K562 (cell line): ENCODE results near the gene ASB10. TPM values are rescaled to one million over a fixed set of nuclear protein-coding genes. Genes with fewer than 3 reads are reported as not detected.

Experiments
- ATAC-seq: fragments of 200-7000 bp; cut with Tn5 transposase; 3 replicates; pipeline ENCODE4 v1.9.1; 2020; ENCODE audit warnings: moderate library complexity
- BruUV-seq: library from RNA; stranded (reverse); fragments of 400-500 nt; replicated peaks from 2 replicates; lab custom pipeline; 2021; lab: Mats Ljungman, UMichigan
- CTCF ChIA-PET: fragments of 300-600 bp; formaldehyde crosslinking; extraction: SDS; loops from one replicate; lab custom pipeline; 2021; ENCODE audit warnings: low intra/inter-chr PET ratio; lab: Yijun Ruan, JAX
- POLR2A ChIA-PET: fragments of 300-600, 350-650 bp; sonication (Branson Sonifier 250); formaldehyde crosslinking; extraction: SDS; loops from one replicate; lab custom pipeline; 2021; ENCODE audit warnings: antibody characterized with exemption, inconsistent platforms; lab: Yijun Ruan, JAX
- DNase-seq, 4 experiments: peaks; one replicate each; pipeline versions ENCODE4 v3.0.0 to v3.0.0-alpha.2; 2011 to 2018; ENCODE audit warnings: low spot score in 3 of 4, mixed read lengths in 3 of 4; ENCODE audit errors: extremely low read depth in 1 of 4
- FAIRE-seq: peaks from 2 replicates; lab custom pipeline; 2011; peaks lifted over from hg19 to GRCh38; lab: Jason Lieb, UNC
- H2AFZ ChIP-seq: 2 replicates; pipeline ENCODE4 v1.6.0; 2011; ENCODE audit warnings: low read depth, low read length, control low read depth, inconsistent platforms
- H3K27ac ChIP-seq: fragments of 200-600 bp; 3 replicates; pipeline ENCODE4 v1.8.0; 2011; ENCODE audit warnings: low read depth, mild to moderate bottlenecking, control low read depth, inconsistent platforms, low read length, moderate library complexity, mixed read lengths; ENCODE audit errors: extremely low read depth
- H3K27me3 ChIP-seq, 2 experiments: fragments of 300-600 bp in 1 of 2; 2 replicates in 1 of 2; 3 replicates in 1 of 2; pipeline versions ENCODE4 v1.6.0 to v1.8.0; 2011; ENCODE audit warnings: inconsistent platforms in 2 of 2, low read length in 2 of 2, mild to moderate bottlenecking in 1 of 2, mixed read lengths in 1 of 2, moderate library complexity in 1 of 2; ENCODE audit not compliant: control insufficient read depth in 2 of 2, insufficient read depth in 2 of 2
- H3K36me3 ChIP-seq: fragments of 300-600 bp; 3 replicates; pipeline ENCODE4 v1.8.0; 2011; ENCODE audit warnings: mild to moderate bottlenecking, low read length, inconsistent platforms; ENCODE audit not compliant: control insufficient read depth, insufficient read depth
- H3K4me1 ChIP-seq, 2 experiments: fragments of 200-600 bp in 1 of 2; replicated peaks in 1 of 2; 2 replicates in 1 of 2; 3 replicates in 1 of 2; pipeline versions ENCODE4 v1.5.1 to v1.8.0; 2011; ENCODE audit warnings: inconsistent platforms in 2 of 2, low read length in 2 of 2, mild to moderate bottlenecking in 1 of 2, mixed read lengths in 1 of 2, moderate library complexity in 1 of 2; ENCODE audit not compliant: control insufficient read depth in 2 of 2, insufficient read depth in 2 of 2
- H3K4me2 ChIP-seq: 2 replicates; pipeline ENCODE4 v1.6.1; 2011; ENCODE audit warnings: low read length, control low read depth, inconsistent platforms, mixed read lengths; ENCODE audit not compliant: insufficient read depth
- H3K4me3 ChIP-seq: fragments of 200-600 bp; sonication (generic), shearing (Covaris generic); 2 replicates; pipeline ENCODE4 v1.5.1; 2016; ENCODE audit warnings: control low read depth, inconsistent platforms
- H3K79me2 ChIP-seq: fragments of 200-600 bp; 3 replicates; pipeline ENCODE4 v1.8.0; 2011; ENCODE audit warnings: low read length, inconsistent platforms; ENCODE audit not compliant: control insufficient read depth, insufficient read depth
- H3K9ac ChIP-seq, 2 experiments: 2 replicates each; pipeline versions ENCODE4 v1.6.0 to v1.6.1; 2011; ENCODE audit warnings: low read depth in 2 of 2, low read length in 2 of 2, control low read depth in 1 of 2, inconsistent platforms in 1 of 2, mild to moderate bottlenecking in 1 of 2, mixed read lengths in 1 of 2; ENCODE audit not compliant: insufficient read depth in 1 of 2
- H3K9me1 ChIP-seq: one replicate; pipeline ENCODE4 v1.6.0; 2011; ENCODE audit warnings: inconsistent platforms, mild to moderate bottlenecking, low read length, moderate library complexity; ENCODE audit not compliant: control insufficient read depth, insufficient read depth
- H3K9me3 ChIP-seq: replicated peaks from 2 replicates; pipeline ENCODE4 v1.5.1; 2011; ENCODE audit warnings: low read depth, low read length, inconsistent platforms; ENCODE audit not compliant: control insufficient read depth, insufficient read depth
- H4K20me1 ChIP-seq: replicated peaks from 2 replicates; pipeline ENCODE4 v1.6.1; 2011; ENCODE audit warnings: low read length, inconsistent platforms, mixed read lengths; ENCODE audit not compliant: control insufficient read depth, insufficient read depth
- FOXP1 ChIP-seq: sonication (generic); formaldehyde crosslinking; IDR thresholded peaks from 2 replicates; pipeline ENCODE4 v1.8.0; 2022; ENCODE audit warnings: mild to moderate bottlenecking, missing genetic modification reagents
- IRF2 ChIP-seq: sonication (generic); formaldehyde crosslinking; IDR thresholded peaks from 2 replicates; pipeline ENCODE4 v1.8.1; 2022; ENCODE audit warnings: mild to moderate bottlenecking, missing genetic modification reagents
- KAT2B ChIP-seq: IDR thresholded peaks from one replicate; pipeline ENCODE4 v1.6.1; 2012; ENCODE audit warnings: low read depth, mild to moderate bottlenecking, control low read depth, inconsistent platforms, low read length, moderate library complexity
- MAX ChIP-seq: sonication (generic); formaldehyde crosslinking; IDR thresholded peaks from 2 replicates; pipeline ENCODE4 v1.9.0; 2022; ENCODE audit warnings: mild to moderate bottlenecking, missing genetic modification reagents
- ZNF511 ChIP-seq: sonication (generic); formaldehyde crosslinking; IDR thresholded peaks from 2 replicates; pipeline ENCODE4 v1.8.0; 2022; ENCODE audit warnings: mild to moderate bottlenecking, missing genetic modification reagents
- WGBS: fragments of 100-300 bp; shearing (Covaris generic); methylation state at CpG from one replicate; pipeline ENCODE4 v1.1.6; 2016; ENCODE audit warnings: low coverage, mixed read lengths; ENCODE audit not compliant: insufficient coverage; ENCODE audit errors: missing lambda C conversion rate; 5-methylcytosine and 5-hydroxymethylcytosine counted together
- in situ Hi-C: fragments of 300-500 bp; cut with MboI; formaldehyde crosslinking; loops from 4 replicates; pipeline ENCODE4 v1.15.0; 2018; ENCODE audit warnings: inconsistent platforms, mixed read lengths
- intact Hi-C: fragments of 100-400 bp; cut with micrococcal nuclease; formaldehyde crosslinking; loops from 2 replicates; pipeline ENCODE4 v1.14.2; 2022
- polyA plus RNA-seq, 8 experiments: library from polyadenylated mRNA; depleted of rRNA in 4 of 8; stranded (reverse) in 5 of 8; unstranded in 3 of 8; fragments of >200 nt; fragmentation: Nextera tagmentation in 2 of 8; fragmentation: Illumina TruSeq in 1 of 8; extraction: Ambion mirVana in 2 of 8; extraction: Trizol in 1 of 8; gene quantifications; 2 replicates each; pipeline versions ENCODE4 v1.2.1 to v1.2.3, GENCODE V29; 2011 to 2014; ENCODE audit warnings: inconsistent platforms in 1 of 8, missing spikeins in 1 of 8
- total RNA-seq, 7 experiments: library from RNA; depleted of rRNA in 6 of 7; stranded (reverse); fragments of >200 nt in 6 of 7; fragmentation: Illumina TruSeq in 2 of 7; extraction: Trizol in 2 of 7; gene quantifications; 2 replicates each; pipeline versions ENCODE4 v1.2.1 to v1.2.3, GENCODE V29; 2011 to 2021; ENCODE audit warnings: low replicate concordance in 1 of 7

Gene ASB10
- total and polyA plus RNA-seq, 9 of the 15 experiments (the other 6 are each of a cell fraction or from before 2014, with no cell fraction given): not detected

GRCh38 chr7:151181011-151181431 is 6.0 kb downstream of the ASB10 start:
- H3K9me3 ChIP-seq: no peaks in the 10 kb centered on the region; the same call in 1 of the 2 replicates
- H3K4me3 ChIP-seq: no peak overlapping the region
- CTCF ChIA-PET: no interaction called here
- H4K20me1 ChIP-seq: peaks cover 16% of the 10 kb centered on the region; the same call in 1 of the 2 replicates
- no TSS peak for BruUV-seq
- 1% methylated on average over 22 of the region's 22 CpGs for WGBS
- FAIRE-seq: no peak
- ATAC-seq: peak; percentile 49
- H3K4me1 ChIP-seq: peaks cover 0 to 9% of the 10 kb centered on the region in 2 experiments; a peak in 2 of 5 replicates
- H3K9ac ChIP-seq: peak overlapping the region in 1 of 2 experiments; percentile 47; a peak in 1 of 4 replicates
- no peak for DNase-seq
- no peaks in the 10 kb centered on the region for H3K36me3 ChIP-seq
- H3K27ac ChIP-seq: no peak overlapping the region
- peaks cover 60 to 73% of the 10 kb centered on the region in 2 experiments for H3K27me3 ChIP-seq
- no peak for TF ChIP-seq KAT2B
- TF ChIP-seq IRF2 (CRISPR knock-in tag): 0 out of 2 replicates have a peak, but pooled peaks have one; percentile 41
- 0 out of 2 replicates have a peak, but pooled peaks have one; percentile 31 for TF ChIP-seq FOXP1 (CRISPR knock-in tag)
- TF ChIP-seq MAX: peak; percentile 47; the same call in 1 of the 2 replicates
- peak; percentile 25; the same call in 1 of the 2 replicates for TF ChIP-seq ZNF511 (CRISPR knock-in tag)
- peaks cover under 1% of the 10 kb centered on the region for H3K9me1 ChIP-seq
- no peak overlapping the region for H3K4me2 ChIP-seq
- intact Hi-C loops (no loop called here), in situ Hi-C loops (no loop called here)
- H3K79me2 ChIP-seq: no peaks in the 10 kb centered on the region
- POLR2A ChIA-PET: interaction anchor here (0.8 to 1.5 kb wide), 3 partner anchors 13 to 53 kb away, joined by 4 to 6 read pairs (median 5); partner anchors contain the start of genes CHPF2 and GBX1
- no peak overlapping the region for H2AFZ ChIP-seq
